Common myeloid progenitor, CD34-positive (primary cell): ENCODE data around the gene NPAS3.

Source experiments
- CTCF ChIA-PET: fragments of 350-600 bp; sonication (Branson Sonifier 250); formaldehyde crosslinking; loops from one replicate; lab custom pipeline; 2021; ENCODE audit warnings: antibody characterized with exemption; lab: Charles Lee
- POLR2A ChIA-PET: fragments of 350-600 bp; sonication (Branson Sonifier 250); formaldehyde crosslinking; loops from one replicate; lab custom pipeline; 2021; ENCODE audit warnings: antibody characterized with exemption; lab: Charles Lee
- DNase-seq, 3 donors: peaks; one replicate each; pipeline versions ENCODE4 v3.0.0 to v3.0.0-alpha.2; 2013
- H3K27ac ChIP-seq, 2 experiments: 1 replicate in 1 of 2; 2 replicates in 1 of 2; pipeline ENCODE4 v1.7.0; 2013; ENCODE audit warnings: inconsistent platforms in 2 of 2, low read length in 2 of 2, mild to moderate bottlenecking in 2 of 2, low read depth in 1 of 2, moderate library complexity in 1 of 2; ENCODE audit not compliant: severe bottlenecking in 2 of 2, insufficient read depth in 1 of 2, poor library complexity in 1 of 2
- H3K27me3 ChIP-seq, 5 experiments: replicated peaks in 2 of 5; 1 replicate in 3 of 5; 2 replicates in 2 of 5; pipeline versions ENCODE4 v1.6.1 to v1.7.0; 2013; ENCODE audit warnings: low read length in 4 of 5, mild to moderate bottlenecking in 2 of 5, moderate library complexity in 2 of 5, inconsistent platforms in 1 of 5; ENCODE audit not compliant: insufficient read depth in 5 of 5, control insufficient read depth in 4 of 5
- H3K36me3 ChIP-seq, 4 experiments: 1 replicate in 2 of 4; 2 replicates in 2 of 4; pipeline versions ENCODE4 v1.6.1 to v1.7.0; 2013; ENCODE audit warnings: low read length in 3 of 4, control low read depth in 1 of 4, mild to moderate bottlenecking in 1 of 4; ENCODE audit not compliant: control insufficient read depth in 4 of 4, insufficient read depth in 4 of 4
- H3K4me1 ChIP-seq, 4 experiments: 1 replicate in 3 of 4; 2 replicates in 1 of 4; pipeline versions ENCODE4 v1.6.1 to v1.7.1; 2013; ENCODE audit warnings: low read length in 3 of 4, mild to moderate bottlenecking in 3 of 4, control low read depth in 1 of 4, inconsistent platforms in 1 of 4, moderate library complexity in 1 of 4; ENCODE audit not compliant: control insufficient read depth in 4 of 4, insufficient read depth in 4 of 4; ENCODE audit errors: control extremely low read depth in 1 of 4
- H3K4me3 ChIP-seq, 7 experiments: 1 replicate in 4 of 7; 2 replicates in 3 of 7; pipeline versions ENCODE4 v1.5.1 to v1.7.0; 2013; ENCODE audit warnings: mild to moderate bottlenecking in 7 of 7, low read length in 6 of 7, moderate library complexity in 6 of 7, inconsistent platforms in 2 of 7, low read depth in 2 of 7, control low read depth in 1 of 7; ENCODE audit not compliant: insufficient read depth in 4 of 7, control insufficient read depth in 1 of 7; ENCODE audit errors: extremely low read depth in 1 of 7
- H3K9me3 ChIP-seq, 5 experiments: 1 replicate in 4 of 5; 2 replicates in 1 of 5; pipeline versions ENCODE4 v1.6.1 to v1.7.1; 2013; ENCODE audit warnings: low read length in 4 of 5, mild to moderate bottlenecking in 2 of 5, inconsistent platforms in 1 of 5, low read depth in 1 of 5, moderate library complexity in 1 of 5; ENCODE audit not compliant: control insufficient read depth in 4 of 5, insufficient read depth in 2 of 5; ENCODE audit errors: control extremely low read depth in 1 of 5
- WGBS: methylation state at CpG from one replicate; pipeline ENCODE4 v1.1.5; 2013; ENCODE audit not compliant: insufficient coverage; 5-methylcytosine and 5-hydroxymethylcytosine counted together

The NPAS3 gene

DNA sequence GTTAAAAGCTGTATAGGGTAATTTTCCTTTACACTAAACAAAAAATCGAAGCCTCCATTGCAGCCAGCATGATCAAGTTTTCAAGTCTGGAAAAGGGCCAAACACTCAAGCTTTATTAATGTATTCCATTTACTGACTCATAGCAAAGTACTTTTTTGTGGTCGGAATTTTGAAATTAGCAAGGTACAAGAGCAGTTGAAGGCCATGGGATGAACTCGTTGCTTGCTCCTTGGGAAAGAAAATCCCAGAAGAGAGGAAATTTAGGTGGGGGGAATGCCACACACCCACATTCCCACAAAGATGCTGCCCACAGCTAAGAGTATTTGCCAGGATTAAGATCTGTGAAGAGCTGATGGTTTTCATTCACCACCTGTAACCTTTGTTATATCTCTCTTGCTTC lies 678.5 kb downstream of the NPAS3 start:
- POLR2A ChIA-PET, result no interaction called here
- Histone ChIP-seq H3K27ac (no peak overlapping the region), H3K4me1 (peaks cover 0 to 6% (median 3%) of the 10 kb centered on the region in 4 experiments), H3K9me3 (no peaks in the 10 kb centered on the region), H3K36me3 (no peaks in the 10 kb centered on the region), H3K27me3 (no peaks in the 10 kb centered on the region), H3K4me3 (no peak overlapping the region)
- WGBS, result 93% methylated on average over 3 of the region's 3 CpGs
- no peak for DNase-seq
- CTCF ChIA-PET, result interaction anchor here (0.9 kb wide), 1 partner anchor 34 kb away, joined by 3 read pairs; no protein-coding TSS in a partner anchor

DNA sequence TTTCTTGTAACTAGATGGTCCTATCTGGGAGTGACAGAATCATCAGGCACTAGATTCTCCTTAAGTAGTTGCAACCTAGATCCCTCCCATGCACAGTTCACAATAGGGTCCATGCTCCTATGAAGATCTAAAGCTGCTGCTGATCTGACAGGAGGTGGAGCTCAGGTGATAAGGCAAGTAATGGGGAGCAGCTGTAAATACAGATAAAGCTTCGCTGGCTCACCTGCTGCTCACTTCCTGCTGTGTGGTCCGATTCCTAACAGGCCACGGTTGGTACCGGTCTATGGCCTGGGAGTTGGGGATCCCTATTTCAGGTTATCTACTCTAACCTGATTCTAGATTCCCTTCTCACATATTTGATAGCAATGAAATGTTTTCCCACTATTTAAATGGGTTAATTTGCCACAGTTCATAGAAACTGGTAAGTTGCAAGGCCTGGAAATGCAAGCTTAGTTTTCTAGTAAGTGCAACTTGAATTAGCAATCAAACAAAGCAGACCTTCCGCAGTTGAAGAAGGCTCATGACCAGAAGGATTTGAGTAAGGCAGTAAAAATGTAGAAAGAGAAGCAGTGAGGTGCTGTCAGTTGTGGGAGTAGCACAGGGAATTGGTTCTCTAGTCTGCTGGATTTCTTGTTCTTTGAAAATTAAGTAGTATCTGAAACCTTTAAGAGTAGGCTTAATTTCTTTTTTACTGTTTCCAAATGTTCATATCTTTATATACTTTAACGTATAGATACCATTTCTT lies 679.9 kb downstream of the NPAS3 start:
- CTCF ChIA-PET, result no interaction called here
- Histone ChIP-seq H3K4me1 (peaks cover 0 to 6% (median 2%) of the 10 kb centered on the region in 4 experiments), H3K27me3 (no peaks in the 10 kb centered on the region), H3K4me3 (no peak overlapping the region), H3K9me3 (no peaks in the 10 kb centered on the region), H3K36me3 (no peaks in the 10 kb centered on the region), H3K27ac (no peak overlapping the region)
- 90% methylated on average over 5 of the region's 6 CpGs for WGBS
- DNase-seq, result no peak
- POLR2A ChIA-PET, result interaction anchor here (0.6 kb wide), 1 partner anchor 1298 kb away, joined by 3 read pairs; no protein-coding TSS in a partner anchor

DNA sequence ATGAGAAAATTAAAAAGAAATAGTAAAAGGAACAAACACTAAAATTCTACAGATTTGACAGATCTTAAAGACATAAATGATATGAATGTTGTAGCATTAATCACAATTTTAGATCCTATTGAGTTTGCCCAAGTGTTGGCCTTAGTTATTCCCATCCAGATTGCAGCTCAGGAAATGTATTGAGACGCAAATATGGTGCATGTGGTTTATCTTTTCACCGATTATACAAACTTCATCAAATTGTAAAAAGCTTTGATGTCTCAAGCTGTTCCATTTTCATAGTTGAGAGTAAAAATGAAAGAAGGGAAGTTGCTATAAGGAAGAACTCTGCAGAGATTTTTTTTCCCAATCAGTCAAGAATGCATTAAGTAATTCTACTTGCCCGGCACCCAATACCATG lies 683.8 kb downstream of the NPAS3 start:
- no peak for DNase-seq
- Histone ChIP-seq H3K4me1 (no peaks in the 10 kb centered on the region), H3K9me3 (no peaks in the 10 kb centered on the region), H3K4me3 (no peak overlapping the region), H3K36me3 (no peaks in the 10 kb centered on the region), H3K27ac (no peak overlapping the region), H3K27me3 (no peaks in the 10 kb centered on the region)
- ChIA-PET CTCF (no interaction called here), POLR2A (no interaction called here)
- WGBS, result no CpG with 5 or more reads among the region's 3 CpGs

DNA sequence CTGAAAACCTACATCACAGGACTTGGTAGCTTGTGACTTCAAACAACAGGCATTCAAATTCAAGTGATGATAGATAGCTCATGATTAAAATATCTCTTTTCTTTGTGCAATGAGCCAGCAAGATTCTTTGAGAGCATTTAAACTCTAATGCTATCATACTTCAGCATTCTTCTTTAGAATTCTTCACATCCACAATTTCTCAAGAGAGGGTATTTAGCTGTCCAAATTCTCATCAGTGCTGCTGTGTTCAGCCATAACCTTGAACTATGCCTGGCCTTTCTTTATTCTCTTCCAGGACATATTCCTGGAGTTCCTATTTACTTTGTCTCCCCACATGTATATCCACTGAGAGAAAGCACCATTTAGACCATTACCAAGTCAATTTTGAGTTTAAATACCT lies 691.1 kb downstream of the NPAS3 start:
- Histone ChIP-seq H3K27ac (no peak overlapping the region), H3K9me3 (no peaks in the 10 kb centered on the region), H3K36me3 (no peaks in the 10 kb centered on the region), H3K4me1 (no peaks in the 10 kb centered on the region), H3K27me3 (no peaks in the 10 kb centered on the region), H3K4me3 (no peak overlapping the region)
- DNase-seq, result no peak
- ChIA-PET CTCF (no interaction called here), POLR2A (interaction anchor here (0.6 kb wide), 1 partner anchor 142 kb away, joined by 3 read pairs; no protein-coding TSS in a partner anchor)

DNA sequence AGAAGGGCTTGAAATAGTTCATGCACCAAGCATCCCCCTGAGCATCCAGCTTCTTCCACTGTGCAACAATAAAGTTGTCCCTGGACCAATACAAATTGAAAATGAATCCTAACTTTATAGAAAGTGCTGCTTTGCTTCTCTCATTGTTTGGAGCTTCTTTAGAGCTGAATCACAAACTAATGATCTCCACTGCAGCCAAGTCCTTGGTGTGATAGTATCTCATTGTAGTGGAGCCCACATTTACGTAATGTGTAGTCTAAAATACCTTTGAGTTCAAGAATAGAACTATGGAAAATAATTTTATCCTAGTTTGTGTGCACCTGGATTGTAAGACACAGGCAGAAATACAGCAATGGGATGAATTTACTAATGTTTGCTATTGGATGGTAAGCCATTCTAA lies 692.3 kb downstream of the NPAS3 start:
- ChIA-PET CTCF (interaction anchor here (1.2 kb wide), 1 partner anchor 12 kb away, joined by 3 read pairs; no protein-coding TSS in a partner anchor), POLR2A (no interaction called here)
- 100% methylated on average over 1 of the region's 1 CpG for WGBS
- no peaks in the 10 kb centered on the region for H3K36me3 ChIP-seq
- no peak overlapping the region for H3K27ac ChIP-seq
- no peak for DNase-seq
- H3K4me3 ChIP-seq, result no peak overlapping the region
- no peaks in the 10 kb centered on the region for H3K9me3 ChIP-seq
- H3K27me3 ChIP-seq, result no peaks in the 10 kb centered on the region
- H3K4me1 ChIP-seq, result no peaks in the 10 kb centered on the region

DNA sequence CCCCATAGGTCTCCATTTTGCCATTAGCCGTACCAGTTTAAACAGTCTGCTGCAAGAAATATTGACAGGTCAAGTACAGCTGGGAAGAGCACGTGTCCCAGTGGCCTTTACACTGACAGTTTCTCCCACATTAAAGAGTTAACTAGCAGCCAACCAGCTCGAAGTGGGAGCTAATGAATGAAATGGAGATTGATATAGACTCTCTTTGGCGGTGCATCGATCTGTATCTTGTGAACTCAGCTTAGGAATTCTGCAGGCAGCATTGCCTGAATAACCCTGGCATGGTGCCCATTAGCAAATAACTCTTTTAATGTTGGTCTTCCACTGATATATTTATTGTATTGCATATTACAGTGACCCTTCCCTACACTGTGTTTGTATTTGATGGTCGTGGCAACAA lies 692.8 kb downstream of the NPAS3 start:
- no peak overlapping the region for H3K4me3 ChIP-seq
- no peaks in the 10 kb centered on the region for H3K9me3 ChIP-seq
- H3K27ac ChIP-seq, result no peak overlapping the region
- no peaks in the 10 kb centered on the region for H3K4me1 ChIP-seq
- H3K27me3 ChIP-seq, result no peaks in the 10 kb centered on the region
- ChIA-PET CTCF (interaction anchor here (1.2 kb wide), 1 partner anchor 12 kb away, joined by 3 read pairs; no protein-coding TSS in a partner anchor), POLR2A (no interaction called here)
- DNase-seq, result no peak
- WGBS, result 90% methylated on average over 2 of the region's 6 CpGs
- H3K36me3 ChIP-seq, result no peaks in the 10 kb centered on the region

DNA sequence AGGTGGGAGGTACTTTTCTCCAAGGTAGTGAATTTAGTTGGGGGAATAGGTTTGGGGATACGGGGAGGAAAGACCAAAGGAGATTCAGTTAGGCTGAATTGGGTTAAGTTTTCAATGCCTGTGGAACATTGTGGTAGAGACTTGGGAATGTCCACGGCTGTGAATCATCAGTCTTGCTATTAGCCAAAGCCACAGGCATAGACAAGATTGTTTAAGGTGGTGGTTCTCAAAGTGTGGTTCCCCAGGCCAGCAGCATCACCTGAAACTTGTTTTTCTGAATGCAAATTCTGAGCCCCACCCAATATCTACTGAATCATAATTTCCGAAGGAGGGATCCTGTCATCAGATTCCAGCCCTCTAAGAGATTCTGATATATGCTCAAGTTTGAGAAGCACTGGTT lies 696.0 kb downstream of the NPAS3 start:
- H3K36me3 ChIP-seq, result no peaks in the 10 kb centered on the region
- H3K27me3 ChIP-seq, result no peaks in the 10 kb centered on the region
- POLR2A ChIA-PET, result no interaction called here
- H3K4me3 ChIP-seq, result no peak overlapping the region
- no peaks in the 10 kb centered on the region for H3K9me3 ChIP-seq
- WGBS, result 100% methylated on average over 2 of the region's 3 CpGs
- no peak for DNase-seq
- H3K4me1 ChIP-seq, result no peaks in the 10 kb centered on the region
- CTCF ChIA-PET, result no interaction called here
- H3K27ac ChIP-seq, result no peak overlapping the region
